Pulmonary artery endothelial cell (primary cell): ENCODE data around the gene BCL11A. TPM values are rescaled to one million over a fixed set of nuclear protein-coding genes. Genes with fewer than 3 reads are reported as not detected.

Experiments used
- DNase-seq: peaks from one replicate; pipeline ENCODE4 v3.0.0-alpha.2; 2011; ENCODE audit warnings: low read depth, low spot score
- total RNA-seq: library from RNA; depleted of rRNA; stranded (reverse); fragments of >200 nt; gene quantifications from 2 replicates; pipeline ENCODE4 v1.2.3, GENCODE V29; 2014

Gene BCL11A
- total RNA-seq, 1 donor from 2014 or later, result 0.07 TPM

DNA sequence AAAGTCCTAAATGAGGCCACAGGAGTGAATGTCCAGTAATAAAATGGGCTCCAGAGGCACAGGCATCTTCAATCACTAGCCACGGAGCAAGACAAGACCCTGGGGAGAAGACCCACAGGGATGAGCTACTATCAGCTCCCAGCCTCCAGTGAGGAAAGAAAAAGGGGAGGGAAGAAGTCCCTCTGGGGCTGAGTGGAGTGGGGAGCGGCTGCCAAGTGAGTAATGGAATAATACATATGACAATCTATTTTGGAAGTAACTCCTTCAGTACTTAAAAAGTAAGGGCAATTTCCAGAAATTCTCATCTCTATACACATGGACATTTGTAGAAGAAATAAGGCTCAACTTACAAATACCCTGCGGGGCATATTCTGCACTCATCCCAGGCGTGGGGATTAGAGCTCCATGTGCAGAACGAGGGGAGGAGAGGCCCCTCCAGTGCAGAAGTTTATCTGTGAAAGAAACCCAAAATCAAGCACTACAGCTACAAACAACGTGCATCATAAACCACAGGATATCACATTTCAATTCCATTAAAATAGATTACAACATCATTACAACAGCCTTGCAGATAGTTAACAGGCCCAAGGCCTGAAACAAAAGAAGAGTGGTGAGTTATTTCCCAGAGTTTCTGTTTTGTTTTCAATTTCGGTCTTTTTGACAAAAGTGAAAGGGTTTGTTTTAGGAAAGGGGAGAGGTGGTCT is 84.9 kb downstream of the BCL11A start:
- no peak for DNase-seq

DNA sequence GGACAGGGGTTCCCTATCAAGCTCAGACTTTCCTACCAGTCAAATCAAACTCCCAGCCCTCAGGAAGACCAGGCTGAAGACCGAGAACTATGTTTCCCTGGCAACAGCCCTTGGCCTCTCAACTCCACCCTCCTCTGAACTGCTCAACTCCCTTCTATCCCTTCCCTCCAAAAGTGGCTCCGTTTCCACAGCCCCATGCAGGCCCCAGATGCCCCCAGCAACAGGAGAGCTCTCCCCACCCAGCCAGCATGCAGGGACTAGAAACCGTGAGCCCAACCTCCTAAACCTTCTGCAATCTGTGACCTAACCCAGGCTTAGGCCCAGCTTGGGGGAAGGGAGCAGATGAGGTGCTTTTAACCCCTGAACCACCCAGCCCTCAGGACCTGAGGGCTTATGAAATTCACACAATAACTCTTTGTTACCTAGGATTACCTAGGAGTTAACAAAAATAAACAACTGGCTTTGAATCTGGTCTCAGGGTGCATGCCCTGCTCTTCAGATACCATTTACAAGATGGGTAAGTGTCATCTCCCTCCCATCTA is 87.2 kb downstream of the BCL11A start:
- DNase-seq, result no peak

DNA sequence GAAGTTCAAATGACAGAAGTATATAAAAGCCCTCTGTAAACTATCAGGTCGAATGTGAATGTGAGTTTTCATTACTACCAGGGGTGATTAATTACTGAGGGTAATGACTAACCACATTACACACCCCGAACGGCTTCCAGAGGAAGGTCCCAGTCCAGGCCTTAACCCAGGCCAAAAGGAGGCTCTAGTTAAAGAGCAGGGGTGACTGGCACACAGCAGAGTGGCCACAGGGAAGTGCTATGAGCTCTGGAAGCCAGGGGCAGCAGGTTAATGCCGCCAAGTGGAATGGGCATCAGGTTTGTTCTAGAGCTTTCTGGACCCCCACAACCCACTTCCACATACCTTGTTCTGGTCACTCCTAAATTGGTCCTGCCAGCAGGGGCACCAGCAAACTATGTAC is 87.7 kb downstream of the BCL11A start:
- no peak for DNase-seq

DNA sequence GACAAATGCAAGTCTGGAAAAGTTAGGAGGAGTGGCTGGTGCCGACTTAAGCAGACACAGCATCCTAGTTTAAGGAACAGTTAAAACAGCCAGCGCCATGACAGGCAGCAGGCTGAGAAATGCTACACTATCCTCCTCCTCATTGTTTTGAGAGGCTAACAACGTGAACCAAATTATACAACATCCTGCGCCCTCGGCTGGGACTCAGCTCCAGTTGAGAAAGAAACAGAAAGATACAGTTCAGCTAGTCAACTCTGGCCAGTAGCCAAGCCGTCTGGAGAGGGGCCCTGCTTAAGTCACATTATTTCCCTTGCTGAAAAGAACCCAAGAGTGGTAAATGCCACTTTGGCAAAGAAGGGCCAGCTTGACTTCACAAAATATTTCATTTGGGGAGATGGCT is 90.2 kb downstream of the BCL11A start:
- no peak for DNase-seq

DNA sequence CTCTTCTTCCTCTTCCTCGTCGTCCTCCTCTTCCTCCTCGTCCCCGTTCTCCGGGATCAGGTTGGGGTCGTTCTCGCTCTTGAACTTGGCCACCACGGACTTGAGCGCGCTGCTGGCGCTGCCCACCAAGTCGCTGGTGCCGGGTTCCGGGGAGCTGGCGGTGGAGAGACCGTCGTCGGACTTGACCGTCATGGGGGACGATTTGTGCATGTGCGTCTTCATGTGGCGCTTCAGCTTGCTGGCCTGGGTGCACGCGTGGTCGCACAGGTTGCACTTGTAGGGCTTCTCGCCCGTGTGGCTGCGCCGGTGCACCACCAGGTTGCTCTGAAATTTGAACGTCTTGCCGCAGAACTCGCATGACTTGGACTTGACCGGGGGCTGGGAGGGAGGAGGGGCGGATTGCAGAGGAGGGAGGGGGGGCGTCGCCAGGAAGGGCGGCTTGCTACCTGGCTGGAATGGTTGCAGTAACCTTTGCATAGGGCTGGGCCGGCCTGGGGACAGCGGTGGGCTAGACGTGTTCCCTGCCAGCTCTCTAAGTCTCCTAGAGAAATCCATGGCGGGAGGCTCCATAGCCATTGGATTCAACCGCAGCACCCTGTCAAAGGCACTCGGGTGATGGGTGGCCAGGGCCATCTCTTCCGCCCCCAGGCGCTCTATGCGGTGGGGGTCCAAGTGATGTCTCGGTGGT is 91.9 kb downstream of the BCL11A start:
- DNase-seq, result no peak

DNA sequence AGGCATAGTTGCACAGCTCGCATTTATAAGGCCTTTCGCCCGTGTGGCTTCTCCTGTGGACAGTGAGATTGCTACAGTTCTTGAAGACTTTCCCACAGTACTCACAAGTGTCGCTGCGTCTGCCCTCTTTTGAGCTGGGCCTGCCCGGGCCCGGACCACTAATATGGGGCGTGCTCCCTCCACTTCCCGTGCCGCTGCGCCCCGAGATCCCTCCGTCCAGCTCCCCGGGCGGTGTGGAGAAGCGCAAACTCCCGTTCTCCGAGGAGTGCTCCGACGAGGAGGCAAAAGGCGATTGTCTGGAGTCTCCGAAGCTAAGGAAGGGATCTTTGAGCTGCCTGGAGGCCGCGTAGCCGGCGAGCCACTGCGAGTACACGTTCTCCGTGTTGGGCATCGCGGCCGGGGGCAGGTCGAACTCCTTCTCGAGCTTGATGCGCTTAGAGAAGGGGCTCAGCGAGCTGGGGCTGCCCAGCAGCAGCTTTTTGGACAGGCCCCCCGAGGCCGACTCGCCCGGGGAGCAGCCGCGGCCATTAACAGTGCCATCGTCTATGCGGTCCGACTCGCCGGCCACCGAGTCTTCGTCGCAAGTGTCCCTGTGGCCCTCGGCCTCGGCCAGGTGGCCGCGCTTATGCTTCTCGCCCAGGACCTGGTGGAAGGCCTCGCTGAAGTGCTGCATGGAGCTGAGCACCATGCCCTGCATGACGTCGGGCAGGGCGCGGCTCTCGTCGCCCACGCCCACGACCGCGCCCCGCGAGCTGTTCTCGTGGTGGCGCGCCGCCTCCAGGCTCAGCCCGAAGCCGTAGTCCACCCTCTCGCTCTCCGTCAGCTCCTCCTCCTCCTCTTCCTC is 92.7 kb downstream of the BCL11A start:
- DNase-seq, result no peak

DNA sequence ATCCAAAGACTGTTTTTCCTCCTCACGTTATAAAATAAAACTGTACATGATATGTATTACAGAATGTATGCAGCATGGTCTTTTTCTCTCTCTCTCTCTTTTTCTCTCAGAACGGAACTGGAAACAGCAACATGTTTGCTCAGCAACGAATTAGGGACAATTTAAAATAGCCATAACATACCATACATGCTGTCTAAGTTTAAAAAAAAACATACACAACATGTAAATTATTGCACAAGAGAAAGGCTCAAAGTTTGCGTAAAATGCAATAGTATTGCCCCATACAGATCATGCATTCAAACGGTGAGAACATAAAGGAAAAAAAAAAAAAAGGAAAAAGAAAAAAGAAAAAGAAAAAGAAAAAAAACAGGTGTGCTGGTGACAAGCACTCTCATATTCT is 93.6 kb downstream of the BCL11A start:
- no peak for DNase-seq

DNA sequence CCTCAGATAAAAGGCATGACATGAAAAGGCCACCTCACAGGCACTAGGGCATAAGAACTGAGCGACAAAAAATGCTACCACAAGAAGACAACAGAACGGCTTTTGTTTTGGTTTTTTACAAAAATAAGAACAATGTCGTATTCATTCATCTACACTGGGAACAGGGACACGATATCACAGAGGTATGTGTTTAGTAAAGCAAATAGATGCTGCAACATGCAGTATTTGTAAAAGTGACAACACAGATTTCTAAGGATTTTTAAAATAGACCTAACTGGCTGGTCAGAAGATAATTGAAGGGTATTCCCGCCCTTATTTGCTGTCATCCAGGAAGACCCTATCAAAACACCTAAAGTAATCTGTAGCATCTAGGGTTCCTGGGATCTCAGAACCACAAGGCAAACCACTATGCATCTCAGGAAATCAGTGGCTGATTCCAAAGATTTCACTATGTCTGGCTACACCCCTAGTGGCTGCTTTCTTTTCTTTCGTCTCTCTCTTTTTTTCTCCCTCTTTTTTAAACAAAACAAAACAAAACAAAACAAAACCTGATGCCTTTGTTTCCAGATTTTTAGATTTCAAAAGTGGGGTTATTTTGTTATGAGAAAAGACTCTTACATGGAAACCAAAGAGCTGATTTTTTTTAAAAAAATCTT is 97.2 kb downstream of the BCL11A start:
- no peak for DNase-seq

DNA sequence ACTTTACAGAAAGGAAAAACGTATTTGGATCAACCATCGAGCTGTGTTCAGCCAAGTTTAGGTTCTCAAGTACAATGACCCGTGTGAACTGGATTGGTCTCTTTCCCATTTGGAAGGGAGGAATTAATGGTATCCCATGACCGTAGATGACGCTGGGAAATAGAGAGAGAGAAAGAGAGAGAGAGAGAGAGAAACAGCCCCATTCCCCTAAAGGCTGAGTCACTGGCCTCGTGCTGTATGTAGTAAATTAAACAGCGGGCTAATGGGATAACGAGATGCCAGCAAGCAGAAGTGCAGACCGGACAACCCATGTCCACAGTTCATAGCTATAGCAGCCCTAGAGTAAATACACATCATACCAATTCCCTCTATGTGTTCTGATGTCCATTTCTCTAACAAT is 99.6 kb downstream of the BCL11A start:
- no peak for DNase-seq

DNA sequence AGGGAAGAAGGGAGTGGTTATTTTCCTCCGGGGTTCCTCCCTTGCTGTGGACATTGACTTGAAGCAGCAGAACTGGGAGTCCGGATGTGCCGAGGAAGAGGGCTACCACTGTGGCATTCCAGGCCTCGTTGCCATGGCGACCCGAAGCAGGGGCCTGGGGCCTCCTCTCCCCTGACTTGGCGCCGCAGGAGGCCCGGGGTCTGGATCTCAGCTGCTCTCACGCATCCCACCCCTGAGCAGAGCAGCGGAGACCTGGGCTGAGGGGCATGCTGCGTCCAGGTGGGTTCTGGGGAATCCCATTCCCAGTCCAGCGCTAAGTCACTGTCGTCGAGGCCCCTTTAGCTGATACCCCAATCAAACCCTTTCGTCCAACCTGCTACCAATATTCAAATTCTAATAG is 100.2 kb downstream of the BCL11A start:
- DNase-seq, result no peak

DNA sequence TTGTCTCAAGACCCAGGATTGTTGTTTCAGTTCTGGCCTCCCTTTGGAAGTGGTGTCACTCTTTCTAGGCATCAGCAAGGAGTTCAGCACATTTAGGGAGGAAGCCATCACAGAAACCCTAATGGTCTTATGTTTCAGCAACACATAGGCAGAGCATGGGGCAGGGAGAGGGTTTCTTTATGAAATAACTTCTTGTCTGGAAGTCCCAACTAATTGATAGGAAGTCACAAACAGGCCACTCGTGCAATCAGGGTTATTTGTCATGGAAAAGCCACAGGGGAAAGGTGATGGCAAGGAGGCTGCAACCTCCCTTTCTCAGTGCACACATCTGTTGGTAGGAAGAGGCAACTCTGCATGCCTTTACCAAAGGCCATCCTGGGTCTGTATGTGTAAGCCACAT is 103.0 kb downstream of the BCL11A start:
- DNase-seq, result no peak

DNA sequence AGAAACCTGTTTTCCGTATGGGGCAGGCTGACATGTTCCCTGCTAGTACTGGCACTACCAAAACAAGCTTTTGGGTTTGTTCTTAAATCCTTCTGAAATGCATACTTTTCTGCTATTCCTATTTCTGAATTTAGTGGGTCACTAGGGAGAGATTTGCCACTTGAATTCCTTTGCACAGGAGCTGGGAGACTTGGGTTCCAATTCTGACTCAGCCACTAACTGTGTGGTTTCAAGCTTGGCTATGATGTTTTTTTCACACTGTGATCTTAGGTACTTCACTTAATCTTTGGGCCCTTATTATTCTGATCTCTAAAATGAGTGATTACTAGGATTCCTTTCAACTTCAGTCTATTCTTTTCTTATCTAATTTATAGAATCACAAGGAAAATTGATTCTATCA is 105.5 kb downstream of the BCL11A start:
- DNase-seq, result no peak

DNA sequence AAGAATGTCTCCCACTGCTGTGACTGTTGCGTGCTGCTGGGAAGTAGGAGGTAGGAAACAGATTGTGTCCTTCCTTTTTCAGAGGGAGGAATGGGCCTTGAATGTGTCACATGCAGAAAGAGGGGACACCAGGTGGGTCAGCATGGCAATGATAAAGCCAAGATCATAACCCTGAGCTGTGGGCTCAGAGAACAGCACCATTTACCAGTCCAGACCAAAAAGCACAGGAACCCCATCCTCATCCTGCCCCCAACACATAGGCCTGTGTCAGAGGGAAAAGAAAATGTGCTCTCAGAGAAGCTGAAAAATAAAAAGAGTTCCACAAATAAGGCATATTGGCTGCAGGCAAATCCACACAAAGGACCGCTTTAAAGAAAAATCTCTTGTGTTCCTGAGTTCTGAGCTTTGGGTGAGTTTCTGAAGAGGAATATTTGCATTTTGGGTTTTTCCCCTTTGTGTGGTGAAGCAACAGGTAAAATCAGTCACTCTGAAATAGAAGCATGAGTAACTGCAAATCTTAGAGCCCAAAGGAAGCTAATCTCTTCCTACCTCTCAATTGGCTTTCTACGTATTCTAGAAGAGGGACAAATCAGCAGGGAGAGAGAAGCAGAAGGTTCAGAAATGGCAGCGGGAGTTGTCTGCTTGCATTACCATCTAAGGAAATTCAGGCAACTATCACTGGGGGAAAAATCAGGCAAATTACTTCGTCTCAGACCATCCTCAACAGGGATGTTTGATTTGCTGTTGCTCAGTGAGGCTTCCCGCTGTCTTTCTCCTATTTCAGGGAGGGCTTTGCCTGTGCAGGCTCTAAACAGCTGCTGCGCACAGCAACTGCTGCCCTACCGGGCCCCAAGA is 106.8 kb downstream of the BCL11A start:
- DNase-seq, result no peak

DNA sequence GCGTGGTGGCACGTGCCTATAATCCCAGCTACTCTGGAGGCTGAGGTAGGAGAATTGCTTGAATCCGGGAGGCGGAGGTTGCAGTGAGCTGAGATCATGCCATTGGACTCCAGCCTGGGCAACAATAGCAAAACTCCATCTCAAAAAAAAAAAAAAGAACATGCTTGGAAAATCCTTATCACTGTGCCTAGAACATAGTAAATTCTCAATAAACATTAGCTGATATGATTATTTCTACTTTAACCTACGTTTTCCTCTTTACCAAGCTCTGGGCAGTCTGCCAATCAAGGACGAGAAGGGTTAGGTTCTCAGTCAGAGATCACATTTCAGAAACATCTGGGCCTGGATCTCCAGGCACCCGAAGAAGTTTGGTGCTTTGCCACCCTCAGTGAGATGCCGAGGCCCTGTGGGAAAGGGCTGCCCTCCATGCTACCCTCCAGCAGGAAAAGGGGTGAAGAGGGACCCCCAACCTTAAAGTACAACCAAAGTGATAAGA is 107.7 kb downstream of the BCL11A start:
- no peak for DNase-seq

DNA sequence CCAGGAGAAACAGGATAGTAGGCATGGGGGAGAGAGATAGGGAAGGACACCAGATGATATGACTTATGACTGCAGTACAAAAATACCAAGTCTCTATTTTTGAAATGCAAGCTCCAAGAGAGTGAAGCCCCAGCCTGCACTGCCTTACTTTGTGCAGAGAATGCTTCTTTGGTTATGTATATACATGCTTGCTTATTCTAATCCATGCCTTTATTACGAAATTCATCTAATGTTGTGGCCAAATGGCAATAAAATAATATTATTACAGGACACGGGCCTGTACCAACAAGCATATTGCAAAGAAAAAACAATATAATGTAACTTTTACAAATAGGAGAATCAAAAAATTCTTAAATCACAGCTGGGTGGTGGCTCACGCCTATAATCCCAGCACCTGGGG is 110.8 kb downstream of the BCL11A start:
- no peak for DNase-seq

DNA sequence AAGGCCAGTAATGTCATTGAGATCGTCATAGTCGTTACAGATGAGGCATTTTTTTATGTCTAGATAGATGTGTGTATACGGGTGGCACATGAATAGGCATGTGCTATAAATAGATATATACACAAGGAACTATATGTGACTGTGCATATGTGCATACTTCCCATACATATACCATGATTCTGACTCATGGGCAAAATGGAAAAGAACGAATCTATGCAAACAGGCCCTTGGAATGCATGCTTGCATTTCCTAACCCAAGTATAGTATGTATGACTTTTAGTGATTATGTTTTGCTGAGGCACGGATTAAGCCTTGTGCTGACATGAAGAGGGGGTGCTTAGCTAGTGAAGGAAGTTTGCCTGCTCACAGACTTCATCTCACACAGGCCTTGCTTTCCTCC is 111.7 kb downstream of the BCL11A start:
- no peak for DNase-seq

DNA sequence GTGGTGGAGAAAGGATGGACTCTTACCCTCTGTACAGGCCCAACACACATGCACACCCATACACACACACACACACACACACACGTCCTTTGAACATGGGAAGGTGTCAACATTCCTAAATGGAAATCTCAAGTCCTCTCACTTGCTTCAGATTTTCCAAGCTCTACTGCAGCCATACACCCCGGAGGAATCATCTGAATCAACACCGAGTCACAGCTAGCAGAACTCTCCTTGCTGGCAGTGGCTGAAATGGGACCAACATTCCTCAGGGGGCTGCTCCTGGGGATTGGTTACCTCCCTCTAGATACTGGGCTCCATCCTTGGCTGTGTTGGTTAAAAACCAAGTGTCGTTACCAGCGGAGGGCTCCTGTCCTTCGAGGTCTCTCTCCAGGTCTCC is 112.7 kb downstream of the BCL11A start:
- no peak for DNase-seq

DNA sequence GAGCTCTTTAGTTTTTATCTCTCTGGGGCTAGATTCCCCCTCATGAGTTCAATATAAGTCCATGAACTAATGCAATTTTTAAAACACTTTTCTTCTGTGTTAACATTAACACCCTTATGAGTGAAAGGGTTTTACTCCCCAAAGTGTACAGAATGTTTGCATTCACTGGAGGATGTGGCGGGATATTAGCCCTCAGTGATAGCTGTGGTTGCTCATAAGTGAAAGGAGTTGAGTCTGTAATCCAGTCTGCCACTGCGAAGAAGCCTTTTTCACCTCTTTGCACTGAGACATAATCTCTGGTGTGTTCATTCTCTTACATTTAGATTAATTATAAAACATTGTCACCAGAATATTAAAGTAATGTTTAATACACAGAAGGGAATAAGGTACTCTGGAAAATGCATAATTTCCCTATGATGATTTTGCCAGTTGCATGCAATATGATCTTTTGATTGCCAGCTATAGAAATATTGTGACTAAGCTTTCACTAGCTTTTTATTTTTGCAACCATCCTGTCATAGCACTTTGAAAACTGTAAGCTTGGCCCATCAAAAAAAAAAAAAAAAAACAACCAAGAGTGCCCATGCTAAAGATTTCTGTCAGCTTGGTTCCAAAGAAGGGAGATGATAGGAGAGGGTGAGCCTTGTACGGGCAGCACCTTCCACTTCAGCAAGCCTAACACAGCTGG is 113.2 kb downstream of the BCL11A start:
- no peak for DNase-seq

DNA sequence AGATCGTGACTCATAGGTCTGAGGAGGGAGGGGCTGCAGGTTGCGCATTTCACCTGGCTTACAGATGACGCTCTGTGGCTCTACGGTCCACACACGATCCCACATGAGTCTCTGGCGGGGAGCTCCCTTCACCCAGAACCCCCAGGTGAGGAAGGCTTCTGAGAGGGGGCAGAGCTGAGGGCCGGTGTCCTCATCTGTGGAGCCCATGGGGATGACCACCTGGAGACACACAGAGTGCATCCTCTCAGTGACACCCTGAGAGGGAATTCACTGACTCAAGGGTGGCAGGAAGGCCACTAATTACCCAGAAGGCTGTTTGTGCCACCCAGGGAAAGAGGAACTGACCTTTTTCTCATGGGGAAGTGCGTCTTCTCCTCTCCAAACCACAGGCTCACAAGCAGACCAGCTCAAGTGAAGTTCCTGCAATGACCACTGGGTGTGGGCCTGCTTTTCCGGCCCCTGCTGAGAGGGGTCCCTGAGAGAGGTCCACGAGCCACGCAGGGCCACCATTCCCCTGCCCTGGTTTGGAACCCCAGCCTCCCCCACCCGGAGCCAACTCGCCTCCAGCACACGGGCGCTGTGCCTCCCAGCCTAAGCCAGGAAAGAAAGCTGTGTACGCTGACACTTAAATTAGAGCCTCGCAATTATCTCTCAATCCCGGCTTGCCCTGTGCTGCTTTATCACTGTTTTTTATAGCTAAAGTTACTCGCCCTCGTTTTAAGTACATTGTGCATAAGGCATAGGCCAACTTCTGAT is 114.1 kb downstream of the BCL11A start:
- no peak for DNase-seq
